Panc1 (cell line): ENCODE measurements around the gene COQ2. TPM values are rescaled to one million over a fixed set of nuclear protein-coding genes. Genes with fewer than 3 reads are reported as not detected.
A peak's percentile ranks its signal among the peaks of the same experiment; 100 is the strongest.

ENCODE experiments used
- ATAC-seq: fragments of 200-7000 bp; cut with Tn5 transposase; 2 replicates; pipeline ENCODE4 v1.9.1; 2020; ENCODE audit warnings: mild to moderate bottlenecking, moderate library complexity
- BruUV-seq: library from RNA; stranded (reverse); fragments of 400-500 nt; replicated peaks from 2 replicates; lab custom pipeline; 2021; lab: Mats Ljungman, UMichigan
- CTCF ChIA-PET: fragments of 300-600 bp; sonication (Branson Sonifier 250); formaldehyde crosslinking; loops from one replicate; lab custom pipeline; 2022; ENCODE audit warnings: antibody characterized with exemption; lab: Charles Lee
- POLR2A ChIA-PET: fragments of 300-600 bp; sonication (Branson Sonifier 250); formaldehyde crosslinking; loops from one replicate; lab custom pipeline; 2022; ENCODE audit warnings: antibody characterized with exemption; lab: Charles Lee
- DNase-seq: peaks from one replicate; pipeline ENCODE4 v3.0.0-alpha.2; 2010; ENCODE audit warnings: low read depth, low spot score
- H3K27ac ChIP-seq: 2 replicates; pipeline ENCODE4 v1.5.1; 2011; ENCODE audit warnings: mild to moderate bottlenecking, low read length, inconsistent platforms
- H3K27me3 ChIP-seq: fragments of 200-500 bp; sonication (Bioruptor generic); 2 replicates; pipeline ENCODE4 v1.6.0; 2014; ENCODE audit warnings: low read length, inconsistent platforms; ENCODE audit not compliant: control insufficient read depth, insufficient read depth
- H3K36me3 ChIP-seq: fragments of 200-500 bp; sonication (Bioruptor generic); 2 replicates; pipeline ENCODE4 v1.5.1; 2014; ENCODE audit warnings: inconsistent platforms, mild to moderate bottlenecking, low read length, moderate library complexity; ENCODE audit not compliant: control insufficient read depth, insufficient read depth
- H3K4me1 ChIP-seq: 2 replicates; pipeline ENCODE4 v1.5.1; 2011; ENCODE audit warnings: inconsistent platforms, mild to moderate bottlenecking, low read length, moderate library complexity; ENCODE audit not compliant: control insufficient read depth, insufficient read depth
- H3K4me3 ChIP-seq, 2 experiments: 2 replicates each; pipeline ENCODE4 v1.5.1; 2011 to 2012; ENCODE audit warnings: low read depth in 2 of 2, low read length in 2 of 2, mild to moderate bottlenecking in 2 of 2, inconsistent platforms in 1 of 2, moderate library complexity in 1 of 2
- H3K9me3 ChIP-seq: fragments of 200-500 bp; sonication (Bioruptor generic); 2 replicates; pipeline ENCODE4 v1.5.1; 2014; ENCODE audit warnings: low read depth, mild to moderate bottlenecking, inconsistent platforms, low read length, moderate library complexity; ENCODE audit not compliant: control insufficient read depth, insufficient read depth
- POLR2AphosphoS5 ChIP-seq: IDR thresholded peaks from 2 replicates; pipeline ENCODE4 v1.6.1; 2012; ENCODE audit warnings: mild to moderate bottlenecking, low read depth, low read length, moderate library complexity
- SIN3A ChIP-seq: IDR thresholded peaks from 2 replicates; pipeline ENCODE4 v1.6.1; 2012; ENCODE audit warnings: low read depth, mild to moderate bottlenecking, low read length, moderate library complexity, borderline replicate concordance; ENCODE audit not compliant: insufficient read depth
- TCF7L2 ChIP-seq: IDR thresholded peaks from 2 replicates; pipeline ENCODE4 v1.6.1; 2011; ENCODE audit warnings: mild to moderate bottlenecking, low read depth, low read length, inconsistent platforms
- in situ Hi-C: cut with HindIII; loops from 2 replicates; pipeline ENCODE4 v1.10.0; 2016; ENCODE audit warnings: low sequenced_read_pairs, low pct_unique_long_range_greater_than_20kb
- intact Hi-C: fragments of 100-400 bp; cut with micrococcal nuclease; formaldehyde crosslinking; loops from one replicate; pipeline ENCODE4 v1.10.0; 2022; ENCODE audit not compliant: unreplicated experiment
- total RNA-seq: library from RNA; stranded (reverse); gene quantifications from one replicate; pipeline ENCODE4 v1.2.1, GENCODE V29; 2021; ENCODE audit not compliant: unreplicated experiment
- TF ChIP-seq, protein P1 (sequence below): fragments of 450-650 bp; IDR thresholded peaks from 2 replicates; pipeline ENCODE4 v1.5.1; 2017; ENCODE audit warnings: mild to moderate bottlenecking
- TF ChIP-seq, protein P2 (sequence below), 2 experiments: IDR thresholded peaks; 2 replicates each; pipeline ENCODE4 v1.6.1; 2011 to 2012; ENCODE audit warnings: low read depth in 2 of 2, control low read depth in 1 of 2, low read length in 1 of 2, mild to moderate bottlenecking in 1 of 2, moderate library complexity in 1 of 2; ENCODE audit not compliant: insufficient read depth in 1 of 2

COQ2 gene
- total RNA-seq, 1 experiment from 2014 or later = 28.1 TPM

DNA sequence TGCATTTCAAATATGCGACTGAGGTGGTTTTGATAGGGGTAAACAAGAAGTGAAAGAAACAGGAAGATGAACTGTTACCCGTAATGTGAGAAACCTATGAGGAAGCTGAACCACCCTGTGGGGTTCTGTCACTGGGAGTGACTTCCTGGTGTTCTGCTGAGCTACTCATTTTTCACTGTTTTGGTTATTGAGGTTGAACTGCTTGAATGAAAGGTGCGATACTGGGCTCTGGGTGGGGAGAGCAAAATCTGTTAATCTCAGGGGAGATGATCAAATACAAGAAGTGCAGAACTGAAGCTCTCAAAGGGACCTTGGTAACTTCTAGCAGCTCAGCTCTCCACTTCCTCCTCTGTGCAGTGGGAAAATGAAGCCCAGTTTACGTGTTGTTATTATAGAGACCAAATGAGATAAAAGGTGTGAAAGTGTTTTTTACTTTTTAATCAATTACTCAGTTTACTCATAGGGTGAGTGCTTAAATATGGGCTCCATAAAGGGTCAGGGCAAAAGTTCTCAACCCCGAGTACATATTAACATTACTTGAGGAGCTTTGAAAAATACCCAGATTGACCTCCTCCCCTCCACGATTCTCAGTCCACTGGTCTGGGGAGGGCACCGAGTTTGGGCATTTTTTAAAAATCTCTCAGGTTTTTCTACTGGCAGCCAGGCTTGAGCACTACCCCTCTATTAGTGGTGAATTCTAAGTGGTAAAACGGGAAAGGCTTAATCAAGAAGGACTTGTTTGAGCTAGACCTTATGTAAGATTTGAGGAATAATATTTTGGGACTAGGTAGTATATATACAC, 66.7 kb downstream of the COQ2 start:
- ChIA-PET CTCF (no interaction called here), POLR2A (interaction anchor here (0.6 kb wide), 1 partner anchor 67 kb away, joined by 3 read pairs; no protein-coding TSS in a partner anchor)
- in situ Hi-C loops (no loop called here), intact Hi-C loops (no loop called here)
- H3K4me3 ChIP-seq = no peak overlapping the region
- ATAC-seq (peak; percentile 34; the same call in 1 of the 2 replicates), DNase-seq (no peak)
- BruUV-seq = no TSS peak
- no peaks in the 10 kb centered on the region for H3K36me3 ChIP-seq
- H3K4me1 ChIP-seq = no peaks in the 10 kb centered on the region; the same call in 1 of the 2 replicates
- peak overlapping the region; percentile 57; the same call in 1 of the 2 replicates for H3K27ac ChIP-seq
- H3K9me3 ChIP-seq = no peaks in the 10 kb centered on the region
- TF ChIP-seq, protein P1, sequence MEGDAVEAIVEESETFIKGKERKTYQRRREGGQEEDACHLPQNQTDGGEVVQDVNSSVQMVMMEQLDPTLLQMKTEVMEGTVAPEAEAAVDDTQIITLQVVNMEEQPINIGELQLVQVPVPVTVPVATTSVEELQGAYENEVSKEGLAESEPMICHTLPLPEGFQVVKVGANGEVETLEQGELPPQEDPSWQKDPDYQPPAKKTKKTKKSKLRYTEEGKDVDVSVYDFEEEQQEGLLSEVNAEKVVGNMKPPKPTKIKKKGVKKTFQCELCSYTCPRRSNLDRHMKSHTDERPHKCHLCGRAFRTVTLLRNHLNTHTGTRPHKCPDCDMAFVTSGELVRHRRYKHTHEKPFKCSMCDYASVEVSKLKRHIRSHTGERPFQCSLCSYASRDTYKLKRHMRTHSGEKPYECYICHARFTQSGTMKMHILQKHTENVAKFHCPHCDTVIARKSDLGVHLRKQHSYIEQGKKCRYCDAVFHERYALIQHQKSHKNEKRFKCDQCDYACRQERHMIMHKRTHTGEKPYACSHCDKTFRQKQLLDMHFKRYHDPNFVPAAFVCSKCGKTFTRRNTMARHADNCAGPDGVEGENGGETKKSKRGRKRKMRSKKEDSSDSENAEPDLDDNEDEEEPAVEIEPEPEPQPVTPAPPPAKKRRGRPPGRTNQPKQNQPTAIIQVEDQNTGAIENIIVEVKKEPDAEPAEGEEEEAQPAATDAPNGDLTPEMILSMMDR = no peak
- no peak for TF ChIP-seq POLR2AphosphoS5
- TF ChIP-seq SIN3A = no peak
- no peak for TF ChIP-seq TCF7L2
- TF ChIP-seq, protein P2, sequence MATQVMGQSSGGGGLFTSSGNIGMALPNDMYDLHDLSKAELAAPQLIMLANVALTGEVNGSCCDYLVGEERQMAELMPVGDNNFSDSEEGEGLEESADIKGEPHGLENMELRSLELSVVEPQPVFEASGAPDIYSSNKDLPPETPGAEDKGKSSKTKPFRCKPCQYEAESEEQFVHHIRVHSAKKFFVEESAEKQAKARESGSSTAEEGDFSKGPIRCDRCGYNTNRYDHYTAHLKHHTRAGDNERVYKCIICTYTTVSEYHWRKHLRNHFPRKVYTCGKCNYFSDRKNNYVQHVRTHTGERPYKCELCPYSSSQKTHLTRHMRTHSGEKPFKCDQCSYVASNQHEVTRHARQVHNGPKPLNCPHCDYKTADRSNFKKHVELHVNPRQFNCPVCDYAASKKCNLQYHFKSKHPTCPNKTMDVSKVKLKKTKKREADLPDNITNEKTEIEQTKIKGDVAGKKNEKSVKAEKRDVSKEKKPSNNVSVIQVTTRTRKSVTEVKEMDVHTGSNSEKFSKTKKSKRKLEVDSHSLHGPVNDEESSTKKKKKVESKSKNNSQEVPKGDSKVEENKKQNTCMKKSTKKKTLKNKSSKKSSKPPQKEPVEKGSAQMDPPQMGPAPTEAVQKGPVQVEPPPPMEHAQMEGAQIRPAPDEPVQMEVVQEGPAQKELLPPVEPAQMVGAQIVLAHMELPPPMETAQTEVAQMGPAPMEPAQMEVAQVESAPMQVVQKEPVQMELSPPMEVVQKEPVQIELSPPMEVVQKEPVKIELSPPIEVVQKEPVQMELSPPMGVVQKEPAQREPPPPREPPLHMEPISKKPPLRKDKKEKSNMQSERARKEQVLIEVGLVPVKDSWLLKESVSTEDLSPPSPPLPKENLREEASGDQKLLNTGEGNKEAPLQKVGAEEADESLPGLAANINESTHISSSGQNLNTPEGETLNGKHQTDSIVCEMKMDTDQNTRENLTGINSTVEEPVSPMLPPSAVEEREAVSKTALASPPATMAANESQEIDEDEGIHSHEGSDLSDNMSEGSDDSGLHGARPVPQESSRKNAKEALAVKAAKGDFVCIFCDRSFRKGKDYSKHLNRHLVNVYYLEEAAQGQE (IDR thresholded peaks at IDR 0.05; ENCODE audit: insufficient read depth in 1 of 2, low read depth in 2 of 2, low read length in 1 of 2) = no peak
- H3K27me3 ChIP-seq = no peaks in the 10 kb centered on the region

DNA sequence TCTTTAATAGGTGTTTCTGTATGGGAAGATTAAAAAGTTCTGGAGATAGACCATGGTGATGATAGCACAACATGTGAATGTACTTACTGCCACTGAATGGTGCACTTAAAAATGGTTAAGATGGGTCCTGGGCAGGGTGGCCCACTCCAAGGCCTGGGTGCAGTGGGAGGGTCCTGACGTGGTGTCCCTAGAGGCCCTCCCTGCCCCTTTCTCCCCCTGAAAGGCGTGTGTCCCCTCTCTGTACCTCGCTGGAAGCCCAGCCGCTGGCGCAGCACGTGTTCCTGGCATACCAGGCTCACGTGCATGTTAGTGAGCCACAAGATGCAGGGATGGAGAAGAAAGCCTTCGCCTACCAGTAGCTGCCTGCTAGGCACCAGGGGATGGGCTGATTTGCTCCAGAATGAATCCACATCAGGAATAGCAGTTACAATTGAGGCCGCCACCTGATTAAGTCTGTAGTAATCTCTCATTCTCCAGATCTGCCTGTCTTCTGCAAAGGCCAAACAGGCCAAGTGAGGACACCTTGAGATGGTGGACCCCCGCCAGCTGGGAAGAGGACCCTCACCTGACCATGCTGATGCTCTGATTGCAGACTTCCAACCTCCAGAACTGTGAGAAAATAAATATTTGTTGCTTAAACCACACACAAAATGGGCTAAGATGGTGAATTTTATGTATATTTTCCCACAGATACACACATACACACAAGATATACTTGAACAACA, 67.5 kb downstream of the COQ2 start:
- no peak for ATAC-seq
- intact Hi-C loops = no loop called here
- no peaks in the 10 kb centered on the region for H3K27me3 ChIP-seq
- H3K4me1 ChIP-seq = no peaks in the 10 kb centered on the region; the same call in 1 of the 2 replicates
- DNase-seq = no peak
- ChIA-PET POLR2A (interaction anchor here (0.5 kb wide), 1 partner anchor 743 kb away, joined by 8 read pairs; no protein-coding TSS in a partner anchor), CTCF (no interaction called here)
- in situ Hi-C loops = no loop called here
- H3K9me3 ChIP-seq = no peaks in the 10 kb centered on the region
- BruUV-seq = no TSS peak
- peak overlapping the region; percentile 57; the same call in 1 of the 2 replicates for H3K27ac ChIP-seq
- TF ChIP-seq POLR2AphosphoS5 = no peak
- TF ChIP-seq, protein P1 = no peak
- H3K4me3 ChIP-seq = no peak overlapping the region
- no peaks in the 10 kb centered on the region for H3K36me3 ChIP-seq
